ENCODE results near the gene AICDA.
"Not testable (repeated sequence)": the region's sequence is repeated elsewhere in the genome, so short reads cannot be mapped to it uniquely, and the experiment has no call there.

The AICDA gene

DNA sequence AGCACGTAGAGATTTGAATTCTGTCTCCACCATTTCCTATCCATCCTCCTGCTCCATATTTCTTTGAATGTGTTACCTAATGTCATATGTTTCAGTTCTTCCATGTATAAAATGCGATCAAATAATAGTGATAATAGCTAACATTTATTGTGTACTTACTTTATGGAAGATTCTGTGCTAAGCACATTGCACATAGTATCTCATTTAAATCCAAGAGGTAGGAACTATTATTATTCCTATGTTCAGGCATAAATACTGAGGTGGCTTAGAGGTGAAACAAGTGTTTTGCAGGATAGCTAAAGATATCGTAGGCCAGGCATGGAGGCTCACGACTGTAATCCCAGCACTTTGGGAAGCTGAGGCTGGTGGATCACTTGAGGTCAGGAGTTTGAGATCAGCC lies 17.5 kb upstream of the AICDA start:
- H3K27ac ChIP-seq: peak overlapping the region in 1 of 2 donors; percentile 55
- TF ChIP-seq, protein P1, sequence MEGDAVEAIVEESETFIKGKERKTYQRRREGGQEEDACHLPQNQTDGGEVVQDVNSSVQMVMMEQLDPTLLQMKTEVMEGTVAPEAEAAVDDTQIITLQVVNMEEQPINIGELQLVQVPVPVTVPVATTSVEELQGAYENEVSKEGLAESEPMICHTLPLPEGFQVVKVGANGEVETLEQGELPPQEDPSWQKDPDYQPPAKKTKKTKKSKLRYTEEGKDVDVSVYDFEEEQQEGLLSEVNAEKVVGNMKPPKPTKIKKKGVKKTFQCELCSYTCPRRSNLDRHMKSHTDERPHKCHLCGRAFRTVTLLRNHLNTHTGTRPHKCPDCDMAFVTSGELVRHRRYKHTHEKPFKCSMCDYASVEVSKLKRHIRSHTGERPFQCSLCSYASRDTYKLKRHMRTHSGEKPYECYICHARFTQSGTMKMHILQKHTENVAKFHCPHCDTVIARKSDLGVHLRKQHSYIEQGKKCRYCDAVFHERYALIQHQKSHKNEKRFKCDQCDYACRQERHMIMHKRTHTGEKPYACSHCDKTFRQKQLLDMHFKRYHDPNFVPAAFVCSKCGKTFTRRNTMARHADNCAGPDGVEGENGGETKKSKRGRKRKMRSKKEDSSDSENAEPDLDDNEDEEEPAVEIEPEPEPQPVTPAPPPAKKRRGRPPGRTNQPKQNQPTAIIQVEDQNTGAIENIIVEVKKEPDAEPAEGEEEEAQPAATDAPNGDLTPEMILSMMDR (IDR thresholded peaks at IDR 0.05): no peak

DNA sequence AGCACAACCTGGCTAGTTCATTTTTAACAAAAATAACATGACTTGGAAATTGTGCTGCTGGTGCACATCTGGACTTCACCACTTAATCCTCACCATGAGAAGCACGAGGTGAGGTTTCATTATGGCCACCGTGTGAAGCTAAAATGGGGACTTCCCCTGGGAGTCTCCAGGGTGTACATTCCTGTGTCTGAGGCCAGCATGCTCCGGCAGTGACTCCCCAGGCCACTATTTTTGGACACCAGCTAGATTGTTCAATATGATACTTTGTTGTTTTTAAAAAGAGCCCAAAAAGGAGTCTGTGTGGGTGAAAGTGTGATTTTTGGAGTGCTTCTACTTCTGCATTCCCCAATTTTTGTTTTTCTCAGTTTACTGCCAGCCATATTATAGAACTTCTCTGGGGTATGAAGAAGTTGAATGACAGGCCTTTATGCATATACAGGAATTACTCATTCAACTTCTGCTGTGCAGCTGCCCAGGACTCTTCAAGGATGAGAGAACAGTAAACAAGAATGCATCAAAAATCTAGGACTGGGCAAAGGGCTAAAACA lies 16.9 kb upstream of the AICDA start:
- Histone ChIP-seq H3K27ac (peak overlapping the region; percentile 7 to 55), H3K4me3 (no peak overlapping the region)
- TF ChIP-seq, protein P1 (IDR thresholded peaks at IDR 0.05): no peak
- peak; percentile 77 for DNase-seq (ENCODE audit: low spot score)

More for the DNA sequence above, 17.5 kb upstream of the AICDA start:
- DNase-seq (ENCODE audit: low spot score): no peak
- H3K4me3 ChIP-seq: no peak overlapping the region

DNA sequence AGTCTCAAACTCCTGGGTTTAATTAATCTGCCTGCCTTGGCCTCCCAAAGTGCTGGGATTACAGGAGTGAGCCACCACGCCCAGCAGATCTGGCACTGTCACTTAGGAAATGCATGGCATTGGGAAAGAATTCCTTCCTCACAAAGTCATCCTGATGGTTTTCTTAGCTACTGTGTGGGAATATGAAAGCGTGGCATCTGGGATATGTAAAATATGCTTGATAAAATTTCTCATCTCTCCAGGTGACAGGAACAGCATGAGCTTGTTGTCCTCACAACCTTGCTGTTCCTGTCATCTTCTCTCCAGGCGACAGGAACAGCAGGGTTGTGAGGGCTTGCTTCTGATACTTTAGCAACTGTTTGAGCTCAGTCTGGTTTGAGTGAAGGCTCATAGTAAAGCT lies 16.1 kb upstream of the AICDA start:
- peak overlapping the region; percentile 7 to 55 for H3K27ac ChIP-seq
- TF ChIP-seq, protein P1 (IDR thresholded peaks at IDR 0.05): no peak
- no peak for DNase-seq (ENCODE audit: low spot score)
- H3K4me3 ChIP-seq: no peak overlapping the region

DNA sequence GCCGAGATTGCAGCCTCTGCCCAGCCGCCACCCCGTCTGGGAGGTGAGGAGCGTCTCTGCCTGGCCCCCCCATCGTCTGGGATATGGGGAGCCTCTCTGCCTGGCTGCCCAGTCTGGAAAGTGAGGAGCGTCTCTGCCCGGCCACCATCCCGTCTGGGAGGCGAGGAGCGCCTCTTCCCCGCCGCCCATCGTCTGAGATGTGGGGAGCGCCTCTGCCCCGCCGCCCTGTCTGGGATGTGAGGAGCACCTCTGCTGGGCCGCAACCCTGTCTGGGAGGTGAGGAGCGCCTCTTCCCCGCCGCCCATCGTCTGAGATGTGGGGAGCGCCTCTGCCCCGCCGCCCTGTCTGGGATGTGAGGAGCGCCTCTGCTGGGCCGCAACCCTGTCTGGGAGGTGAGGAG lies 12.1 kb upstream of the AICDA start:
- H3K4me3 ChIP-seq; H3K27ac ChIP-seq; DNase-seq (ENCODE audit: low spot score): not testable (repeated sequence)

DNA sequence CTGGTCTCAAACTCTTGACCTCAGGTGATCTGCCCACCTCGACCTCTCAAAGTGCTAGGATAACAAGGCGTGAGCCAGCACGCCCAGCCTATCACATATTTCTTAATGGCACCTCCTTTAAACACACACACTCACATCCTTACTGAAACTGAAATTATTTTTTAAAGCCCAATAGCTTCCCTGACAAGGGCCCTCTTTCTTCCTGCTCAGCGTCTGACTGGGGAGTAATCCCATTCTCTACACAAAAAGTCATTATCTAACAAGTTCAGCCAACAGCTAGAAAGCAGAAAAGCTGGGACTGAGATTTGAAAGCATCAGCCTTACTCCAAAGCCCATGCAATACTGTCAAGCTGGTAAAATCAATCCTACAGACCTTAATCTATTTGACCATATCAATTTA lies 10.0 kb upstream of the AICDA start:
- DNase-seq (ENCODE audit: low spot score): no peak
- Histone ChIP-seq H3K27ac (no peak overlapping the region), H3K4me3 (no peak overlapping the region)
- TF ChIP-seq, protein P1 (IDR thresholded peaks at IDR 0.05): no peak

DNA sequence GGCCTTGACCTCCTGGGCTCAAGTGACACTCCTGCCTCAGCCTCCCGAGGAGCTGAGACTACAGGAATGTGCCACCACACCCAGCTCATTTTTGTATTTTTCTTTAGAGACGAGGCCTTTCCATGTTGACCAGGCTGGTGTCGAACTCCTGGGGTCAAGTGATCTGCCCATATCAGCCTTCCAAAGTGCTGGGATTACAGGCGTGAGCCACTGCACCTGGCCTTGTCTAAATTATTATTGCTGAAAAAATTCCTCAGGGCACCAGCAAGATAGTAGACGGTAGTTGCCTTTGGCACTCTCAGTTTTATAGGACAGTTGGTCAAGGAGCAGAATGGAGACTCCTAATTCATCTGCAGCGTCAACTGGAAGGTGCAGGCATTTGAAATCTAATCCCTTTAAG lies 2.5 kb upstream of the AICDA start:
- TF ChIP-seq, protein P1 (IDR thresholded peaks at IDR 0.05): no peak
- H3K27ac ChIP-seq: no peak overlapping the region
- no peak for DNase-seq (ENCODE audit: low spot score)
- no peak overlapping the region for H3K4me3 ChIP-seq

DNA sequence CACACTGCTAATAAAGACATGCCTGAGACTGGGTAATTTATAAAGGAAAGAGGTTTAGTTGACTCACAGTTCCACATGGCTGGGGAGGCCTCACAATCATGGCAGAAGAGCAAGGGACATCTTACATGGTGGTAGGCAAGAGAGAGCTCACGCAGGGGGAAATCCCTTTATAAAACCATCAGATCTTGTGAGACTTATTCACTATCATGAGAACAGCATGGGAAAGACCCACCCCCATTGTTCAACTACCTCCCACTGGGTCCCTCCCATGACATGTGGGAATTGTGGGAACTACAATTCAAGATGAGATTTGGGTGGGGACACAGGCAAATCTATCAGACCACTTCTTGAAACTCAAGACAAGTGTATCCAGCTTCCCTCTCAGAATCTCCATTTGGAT lies 1.2 kb upstream of the AICDA start:
- H3K4me3 ChIP-seq; H3K27ac ChIP-seq; DNase-seq (ENCODE audit: low spot score): not testable (repeated sequence)

DNA sequence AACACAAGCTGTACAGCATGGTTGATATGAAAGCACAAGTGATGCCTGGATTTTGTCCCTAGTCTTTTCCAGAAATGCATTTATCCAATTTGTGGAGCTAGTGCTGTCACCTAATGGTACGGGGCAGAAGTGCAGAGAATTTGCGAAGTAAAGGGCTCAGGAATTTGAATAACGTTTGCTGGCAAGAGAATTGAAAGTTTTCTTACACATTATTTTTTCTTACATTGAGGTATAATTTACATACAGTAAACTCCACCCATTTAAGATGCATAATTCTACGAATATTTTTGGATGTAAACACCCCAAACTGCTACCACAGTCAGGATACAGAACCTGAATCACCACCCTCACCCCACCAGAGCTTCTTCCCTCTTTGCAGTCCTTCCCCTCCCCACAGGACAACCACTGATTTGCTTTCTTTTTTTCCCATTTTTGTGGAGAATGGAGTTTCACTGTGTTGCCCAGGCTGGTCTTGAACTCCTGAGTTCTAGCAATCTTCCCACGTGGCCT lies 3.5 kb downstream of the AICDA start:
- TF ChIP-seq, protein P1 (IDR thresholded peaks at IDR 0.05): peak; percentile 59
- H3K27ac ChIP-seq: no peak overlapping the region
- DNase-seq (ENCODE audit: low spot score): no peak
- H3K4me3 ChIP-seq: no peak overlapping the region

All from coronary artery (tissue), 2 donors.